Measurements from ENCODE around the gene NOS3. TPM values are rescaled to one million over a fixed set of nuclear protein-coding genes. Genes with fewer than 3 reads are reported as not detected.
A peak's percentile ranks its signal among the peaks of the same experiment; 100 is the strongest.
"Not testable (repeated sequence)": the region's sequence is repeated elsewhere in the genome, so short reads cannot be mapped to it uniquely, and the experiment has no call there.

NOS3 gene
- polyA plus RNA-seq, 6 donors from 2014 or later, result 0.29 to 2.8 (median 1.3) TPM

DNA sequence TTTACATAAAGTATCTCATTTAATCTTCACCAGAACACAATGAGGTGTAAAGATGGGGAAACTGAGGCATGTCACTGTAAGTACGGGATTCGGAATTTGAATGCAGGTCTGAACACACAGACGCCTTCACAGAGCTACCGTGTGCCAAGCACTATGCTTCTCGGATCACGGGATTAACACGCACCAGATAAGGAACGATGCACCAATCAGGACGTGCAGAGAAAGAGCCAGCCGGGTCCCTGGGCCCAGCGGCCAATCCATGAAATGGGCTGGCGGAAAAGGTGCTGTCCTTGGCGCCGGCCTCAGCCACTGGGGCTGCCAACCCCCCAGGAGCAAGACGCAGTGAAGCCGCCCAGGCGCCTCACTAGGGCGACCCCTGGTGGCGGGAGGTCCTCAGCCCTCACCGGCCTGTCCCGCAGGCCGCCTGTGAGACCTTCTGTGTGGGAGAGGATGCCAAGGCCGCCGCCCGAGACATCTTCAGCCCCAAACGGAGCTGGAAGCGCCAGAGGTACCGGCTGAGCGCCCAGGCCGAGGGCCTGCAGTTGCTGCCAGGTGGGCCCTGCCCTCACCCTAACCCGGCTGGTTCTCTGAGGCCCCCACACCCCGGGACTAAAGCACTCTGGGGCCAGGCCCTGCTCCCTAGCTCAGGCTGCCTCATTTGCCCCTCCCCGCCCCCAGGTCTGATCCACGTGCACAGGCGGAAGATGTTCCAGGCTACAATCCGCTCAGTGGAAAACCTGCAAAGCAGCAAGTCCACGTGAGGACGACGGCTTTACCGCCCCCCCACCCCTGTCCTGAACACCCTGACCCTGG lies 17.9 kb downstream of the NOS3 start:
- peak; percentile 23 to 38 for ATAC-seq (ENCODE audit: low read depth in 2 of 2)
- Mint-ChIP-seq H3K4me1 (peaks cover 19 to 26% (median 22%) of the 10 kb centered on the region in 3 donors), H3K27ac (peak overlapping the region in 3 of 6 donors; percentile 27 to 69 (median 56)), H3K9me3 (no peaks in the 10 kb centered on the region), H3K27me3 (peaks cover 7 to 62% (median 28%) of the 10 kb centered on the region in 3 donors), H3K36me3 (no peaks in the 10 kb centered on the region), H3K4me3 (peak overlapping the region; percentile 31 to 87 (median 75))
- peak; percentile 69 for DNase-seq

DNA sequence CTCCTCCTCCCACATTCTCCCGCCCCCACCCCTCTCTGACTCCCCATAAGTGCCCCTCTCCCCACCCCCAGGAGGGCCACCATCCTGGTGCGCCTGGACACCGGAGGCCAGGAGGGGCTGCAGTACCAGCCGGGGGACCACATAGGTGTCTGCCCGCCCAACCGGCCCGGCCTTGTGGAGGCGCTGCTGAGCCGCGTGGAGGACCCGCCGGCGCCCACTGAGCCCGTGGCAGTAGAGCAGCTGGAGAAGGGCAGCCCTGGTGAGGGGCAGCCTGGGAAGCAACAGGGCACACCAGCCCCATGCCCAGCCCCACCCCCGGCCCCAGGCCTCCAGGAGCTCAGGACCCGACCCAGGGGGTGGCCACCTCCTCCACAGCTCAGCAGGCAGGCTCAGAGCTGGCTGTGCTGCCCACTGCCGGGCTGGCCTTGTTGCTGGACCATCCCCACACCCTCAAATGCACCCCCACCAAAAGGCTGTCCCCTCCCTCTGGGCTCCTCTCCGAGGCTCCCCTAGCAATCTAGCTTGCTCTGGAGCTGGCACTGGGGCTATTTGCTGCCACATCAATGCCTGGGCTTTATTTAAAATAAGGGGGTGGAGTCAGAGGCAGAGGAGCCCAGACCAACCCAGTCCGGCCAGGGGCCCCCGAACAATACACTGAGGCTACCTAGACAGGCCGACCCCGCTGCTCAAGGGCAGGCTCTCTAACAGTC lies 18.7 kb downstream of the NOS3 start:
- no peak for ATAC-seq (ENCODE audit: low read depth in 2 of 2)
- peaks cover 4 to 65% (median 31%) of the 10 kb centered on the region in 3 donors for H3K27me3 Mint-ChIP-seq
- H3K9me3 Mint-ChIP-seq, result no peaks in the 10 kb centered on the region
- peak overlapping the region in 1 of 6 donors; percentile 24 for H3K27ac Mint-ChIP-seq
- H3K4me3 Mint-ChIP-seq, result peak overlapping the region in 2 of 8 donors; percentile 15 to 16
- peaks cover 25 to 34% (median 28%) of the 10 kb centered on the region in 3 donors for H3K4me1 Mint-ChIP-seq
- H3K36me3 Mint-ChIP-seq, result no peaks in the 10 kb centered on the region
- no peak for DNase-seq

DNA sequence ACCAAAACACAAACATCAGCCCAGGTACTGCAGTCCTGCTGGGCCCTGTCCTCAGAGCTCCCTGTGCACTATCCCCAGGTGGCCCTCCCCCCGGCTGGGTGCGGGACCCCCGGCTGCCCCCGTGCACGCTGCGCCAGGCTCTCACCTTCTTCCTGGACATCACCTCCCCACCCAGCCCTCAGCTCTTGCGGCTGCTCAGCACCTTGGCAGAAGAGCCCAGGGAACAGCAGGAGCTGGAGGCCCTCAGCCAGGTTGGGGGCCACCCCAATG lies 19.2 kb downstream of the NOS3 start:
- peak overlapping the region in 1 of 6 donors; percentile 97 for H3K27ac Mint-ChIP-seq
- peaks cover 0 to 64% (median 30%) of the 10 kb centered on the region in 3 donors for H3K27me3 Mint-ChIP-seq
- H3K9me3 Mint-ChIP-seq, result no peaks in the 10 kb centered on the region
- DNase-seq, result no peak
- peaks cover 26 to 39% (median 33%) of the 10 kb centered on the region in 3 donors for H3K4me1 Mint-ChIP-seq
- H3K4me3 Mint-ChIP-seq, result no peak overlapping the region
- no peaks in the 10 kb centered on the region for H3K36me3 Mint-ChIP-seq
- no peak for ATAC-seq (ENCODE audit: low read depth in 2 of 2)

DNA sequence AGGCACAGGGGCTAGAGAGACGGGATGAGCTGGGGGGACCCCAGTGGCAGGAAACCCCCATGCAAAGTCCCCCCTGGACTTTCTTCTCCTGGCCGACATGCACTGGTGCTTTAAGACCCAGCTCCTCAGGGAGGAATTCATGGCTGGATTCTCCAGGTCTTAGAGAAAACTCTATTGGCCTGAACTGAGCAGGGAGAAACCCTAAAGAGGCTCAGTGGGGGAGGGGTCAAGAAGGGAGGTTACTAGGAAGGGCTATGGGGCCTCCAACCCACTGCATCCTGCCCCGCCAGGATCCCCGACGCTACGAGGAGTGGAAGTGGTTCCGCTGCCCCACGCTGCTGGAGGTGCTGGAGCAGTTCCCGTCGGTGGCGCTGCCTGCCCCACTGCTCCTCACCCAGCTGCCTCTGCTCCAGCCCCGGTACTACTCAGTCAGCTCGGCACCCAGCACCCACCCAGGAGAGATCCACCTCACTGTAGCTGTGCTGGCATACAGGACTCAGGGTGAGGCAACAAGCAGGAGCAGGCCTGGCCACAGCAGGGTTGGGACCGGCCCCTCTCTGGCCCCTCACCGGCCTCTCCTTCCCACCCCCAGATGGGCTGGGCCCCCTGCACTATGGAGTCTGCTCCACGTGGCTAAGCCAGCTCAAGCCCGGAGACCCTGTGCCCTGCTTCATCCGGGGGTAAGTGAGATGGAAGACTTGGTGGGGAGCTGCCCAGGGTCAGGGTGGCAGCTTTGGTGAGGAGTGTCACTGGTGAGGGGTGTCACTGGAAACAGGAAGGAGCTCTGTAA lies 19.7 kb downstream of the NOS3 start:
- Mint-ChIP-seq H3K4me1 (peaks cover 32 to 44% (median 38%) of the 10 kb centered on the region in 3 donors), H3K27me3 (peaks cover 0 to 69% (median 34%) of the 10 kb centered on the region in 3 donors), H3K4me3 (peak overlapping the region in 2 of 8 donors; percentile 15 to 55), H3K9me3 (no peaks in the 10 kb centered on the region), H3K36me3 (no peaks in the 10 kb centered on the region), H3K27ac (peak overlapping the region in 5 of 6 donors; percentile 28 to 97 (median 69))
- ATAC-seq (ENCODE audit: low read depth in 2 of 2), result no peak
- no peak for DNase-seq

DNA sequence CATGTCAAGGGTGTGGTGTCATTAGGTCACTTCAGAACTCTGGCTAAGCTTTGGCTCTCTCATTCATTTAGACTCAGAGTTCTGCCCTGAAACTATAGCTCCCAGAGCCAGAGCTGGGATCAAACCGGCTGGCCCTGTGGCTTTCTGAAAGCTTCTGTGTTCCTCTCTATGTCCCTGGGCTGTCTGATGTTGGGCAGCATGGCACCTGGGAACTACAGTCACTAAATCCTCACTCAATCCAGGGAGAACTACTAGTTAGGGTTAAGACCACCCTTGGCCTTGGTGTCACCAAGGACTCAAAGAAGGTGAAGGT lies 20.2 kb downstream of the NOS3 start:
- H3K4me1 Mint-ChIP-seq, result peaks cover 34 to 47% (median 40%) of the 10 kb centered on the region in 3 donors
- peak overlapping the region; percentile 28 to 97 (median 56) for H3K27ac Mint-ChIP-seq

DNA sequence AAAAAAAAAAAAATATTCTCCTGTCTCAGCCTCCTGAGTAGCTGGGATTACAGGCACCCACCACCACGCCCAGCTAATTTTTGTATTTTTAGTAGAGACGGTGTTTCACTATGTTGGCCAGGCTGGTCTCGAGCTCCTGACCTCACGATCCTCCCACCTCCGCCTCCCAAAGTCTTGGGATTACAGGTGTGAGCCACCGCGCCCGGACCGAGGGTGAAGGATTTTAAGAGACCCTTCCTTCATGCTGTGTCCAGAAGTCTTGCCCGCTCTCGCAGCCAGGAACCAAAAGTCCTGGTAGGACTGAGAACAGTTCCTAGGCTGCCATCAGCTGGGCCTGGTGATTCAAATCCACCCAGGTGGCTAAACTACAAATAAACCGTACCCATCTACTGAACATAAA lies 20.8 kb downstream of the NOS3 start:
- H3K27ac Mint-ChIP-seq, result peak overlapping the region; percentile 66 to 98 (median 94)
- not testable (repeated sequence) for ATAC-seq (ENCODE audit: low read depth in 2 of 2); H3K36me3 Mint-ChIP-seq; DNase-seq; H3K9me3 Mint-ChIP-seq
- H3K4me3 Mint-ChIP-seq, result peak overlapping the region in 2 of 8 donors; percentile 73 to 96
- peaks cover 39 to 47% (median 40%) of the 10 kb centered on the region in 3 donors for H3K4me1 Mint-ChIP-seq
- peaks cover 0 to 77% (median 31%) of the 10 kb centered on the region in 3 donors for H3K27me3 Mint-ChIP-seq

More for the DNA sequence above, 20.2 kb downstream of the NOS3 start:
- DNase-seq (no peak), ATAC-seq (ENCODE audit: low read depth in 2 of 2) (no peak)
- Mint-ChIP-seq H3K36me3 (no peaks in the 10 kb centered on the region), H3K4me3 (peak overlapping the region in 2 of 8 donors; percentile 1 to 15), H3K9me3 (no peaks in the 10 kb centered on the region), H3K27me3 (peaks cover 0 to 72% (median 31%) of the 10 kb centered on the region in 3 donors)

DNA sequence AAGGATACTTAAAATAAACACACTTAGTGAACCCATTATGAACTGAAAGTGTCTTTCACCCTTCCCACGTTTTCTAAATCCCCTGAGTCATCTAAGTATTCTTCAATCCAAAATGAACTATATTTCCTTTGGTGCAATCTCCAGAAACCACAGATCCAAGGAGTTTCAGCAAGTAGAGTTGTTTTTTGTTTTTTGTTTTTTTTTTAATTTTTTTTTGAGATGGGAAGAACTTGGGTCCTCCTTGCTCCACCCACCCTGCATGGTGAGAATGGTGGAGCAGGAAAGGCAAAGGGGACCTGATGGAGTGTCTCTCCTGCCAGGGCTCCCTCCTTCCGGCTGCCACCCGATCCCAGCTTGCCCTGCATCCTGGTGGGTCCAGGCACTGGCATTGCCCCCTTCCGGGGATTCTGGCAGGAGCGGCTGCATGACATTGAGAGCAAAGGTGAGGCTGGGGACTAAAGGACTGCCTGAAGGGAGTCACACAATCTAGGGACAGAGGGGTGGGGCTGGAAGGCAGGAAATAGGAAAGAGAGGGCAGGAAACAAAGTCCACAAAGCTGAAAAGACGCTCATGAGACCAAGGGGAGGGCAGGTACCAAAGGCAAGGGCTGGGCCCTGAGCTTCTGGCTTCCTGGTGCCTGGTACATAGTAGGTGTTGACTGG lies 21.3 kb downstream of the NOS3 start:
- Mint-ChIP-seq H3K27me3 (peaks cover 0 to 76% (median 31%) of the 10 kb centered on the region in 3 donors), H3K4me1 (peaks cover 39 to 47% (median 40%) of the 10 kb centered on the region in 3 donors), H3K27ac (peak overlapping the region; percentile 93 to 98 (median 95)), H3K4me3 (peak overlapping the region in 7 of 8 donors; percentile 4 to 96 (median 53)), H3K9me3 (no peaks in the 10 kb centered on the region), H3K36me3 (no peaks in the 10 kb centered on the region)
- DNase-seq (no peak), ATAC-seq (ENCODE audit: low read depth in 2 of 2) (no peak)

DNA sequence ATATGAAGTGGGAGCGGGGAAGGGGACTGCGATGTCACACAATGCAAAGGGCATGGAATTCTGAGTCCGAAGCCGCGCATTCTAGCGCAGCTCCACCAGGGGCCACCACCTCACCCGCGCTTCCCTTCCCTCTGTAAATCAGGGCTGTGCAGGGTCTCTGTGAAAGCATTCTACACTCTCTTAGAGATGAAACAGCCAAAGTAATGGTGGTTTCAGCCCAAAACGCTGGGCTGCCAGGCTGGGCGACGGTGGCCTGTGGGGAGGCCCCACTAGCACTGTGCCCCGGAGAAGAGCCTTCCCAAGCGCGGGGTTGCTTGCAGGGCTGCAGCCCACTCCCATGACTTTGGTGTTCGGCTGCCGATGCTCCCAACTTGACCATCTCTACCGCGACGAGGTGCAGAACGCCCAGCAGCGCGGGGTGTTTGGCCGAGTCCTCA lies 22.1 kb downstream of the NOS3 start:
- no peaks in the 10 kb centered on the region for H3K9me3 Mint-ChIP-seq
- DNase-seq, result peak; percentile 25
- peaks cover 2 to 69% (median 31%) of the 10 kb centered on the region in 3 donors for H3K27me3 Mint-ChIP-seq
- ATAC-seq (ENCODE audit: low read depth in 2 of 2), result peak; percentile 16 to 18
- H3K4me1 Mint-ChIP-seq, result peaks cover 42 to 54% (median 45%) of the 10 kb centered on the region in 3 donors
- peak overlapping the region in 7 of 8 donors; percentile 53 to 96 (median 81) for H3K4me3 Mint-ChIP-seq
- H3K36me3 Mint-ChIP-seq, result no peaks in the 10 kb centered on the region
- peak overlapping the region; percentile 93 to 98 (median 96) for H3K27ac Mint-ChIP-seq

DNA sequence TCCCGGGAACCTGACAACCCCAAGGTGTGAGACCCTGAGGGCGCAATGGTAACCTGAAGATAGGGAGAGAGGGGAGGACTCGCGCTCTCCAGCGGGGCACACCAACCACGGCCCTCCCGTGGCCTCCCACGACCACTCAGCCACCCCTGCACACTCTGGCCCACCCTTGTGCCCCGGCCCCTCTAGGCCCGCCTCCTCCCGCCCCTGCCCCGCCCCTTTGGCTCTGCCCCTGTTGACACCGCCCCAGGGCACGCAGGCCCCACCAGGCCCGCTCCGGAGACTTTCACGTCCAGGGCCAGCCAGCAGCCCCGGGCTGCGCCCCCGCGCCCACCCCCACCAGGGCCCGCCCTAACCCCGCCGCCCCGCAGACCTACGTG lies 22.5 kb downstream of the NOS3 start:
- H3K27ac Mint-ChIP-seq, result peak overlapping the region; percentile 93 to 100 (median 98)
- H3K4me3 Mint-ChIP-seq, result peak overlapping the region; percentile 85 to 98 (median 96)
- peaks cover 6 to 69% (median 31%) of the 10 kb centered on the region in 3 donors for H3K27me3 Mint-ChIP-seq
- H3K4me1 Mint-ChIP-seq, result peaks cover 44 to 54% (median 45%) of the 10 kb centered on the region in 3 donors
- ATAC-seq (ENCODE audit: low read depth in 2 of 2), result no peak
- DNase-seq, result no peak
- no peaks in the 10 kb centered on the region for H3K9me3 Mint-ChIP-seq
- H3K36me3 Mint-ChIP-seq, result no peaks in the 10 kb centered on the region

DNA sequence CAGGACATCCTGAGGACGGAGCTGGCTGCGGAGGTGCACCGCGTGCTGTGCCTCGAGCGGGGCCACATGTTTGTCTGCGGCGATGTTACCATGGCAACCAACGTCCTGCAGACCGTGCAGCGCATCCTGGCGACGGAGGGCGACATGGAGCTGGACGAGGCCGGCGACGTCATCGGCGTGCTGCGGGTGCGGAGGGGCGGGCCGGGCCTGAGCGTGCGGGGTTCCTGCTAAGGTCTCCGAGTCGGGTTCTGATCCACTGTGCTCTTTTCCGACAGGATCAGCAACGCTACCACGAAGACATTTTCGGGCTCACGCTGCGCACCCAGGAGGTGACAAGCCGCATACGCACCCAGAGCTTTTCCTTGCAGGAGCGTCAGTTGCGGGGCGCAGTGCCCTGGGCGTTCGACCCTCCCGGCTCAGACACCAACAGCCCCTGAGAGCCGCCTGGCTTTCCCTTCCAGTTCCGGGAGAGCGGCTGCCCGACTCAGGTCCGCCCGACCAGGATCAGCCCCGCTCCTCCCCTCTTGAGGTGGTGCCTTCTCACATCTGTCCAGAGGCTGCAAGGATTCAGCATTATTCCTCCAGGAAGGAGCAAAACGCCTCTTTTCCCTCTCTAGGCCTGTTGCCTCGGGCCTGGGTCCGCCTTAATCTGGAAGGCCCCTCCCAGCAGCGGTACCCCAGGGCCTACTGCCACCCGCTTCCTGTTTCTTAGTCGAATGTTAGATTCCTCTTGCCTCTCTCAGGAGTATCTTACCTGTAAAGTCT lies 23.1 kb downstream of the NOS3 start:
- DNase-seq (peak; percentile 89), ATAC-seq (ENCODE audit: low read depth in 2 of 2) (peak; percentile 67 to 71)
- Mint-ChIP-seq H3K9me3 (no peaks in the 10 kb centered on the region), H3K36me3 (no peaks in the 10 kb centered on the region), H3K4me1 (peaks cover 46 to 56% (median 48%) of the 10 kb centered on the region in 3 donors), H3K27ac (peak overlapping the region; percentile 94 to 100 (median 98)), H3K4me3 (peak overlapping the region; percentile 85 to 98 (median 96)), H3K27me3 (peaks cover 9 to 69% (median 34%) of the 10 kb centered on the region in 3 donors)

DNA sequence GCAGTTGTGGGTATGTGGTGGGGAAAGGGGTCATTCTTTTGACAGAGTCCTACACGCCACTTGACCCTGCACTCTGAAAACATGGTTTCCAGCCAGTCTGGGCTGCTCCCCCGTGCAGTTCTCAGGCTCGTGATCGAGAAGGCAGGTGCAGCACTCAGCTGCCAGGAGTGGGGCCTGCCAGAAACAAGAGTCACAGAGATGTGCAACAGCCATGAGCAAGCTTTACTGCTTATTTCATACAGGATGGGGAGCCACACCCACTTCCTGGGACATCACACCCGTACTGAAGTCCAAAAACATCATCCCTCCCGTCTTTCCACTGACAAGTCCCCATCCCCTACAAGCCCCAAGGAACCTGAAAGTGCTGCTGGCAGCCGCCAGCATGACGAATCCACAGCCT lies 24.1 kb downstream of the NOS3 start:
- Mint-ChIP-seq H3K4me1 (peaks cover 52 to 64% (median 54%) of the 10 kb centered on the region in 3 donors), H3K27me3 (peaks cover 19 to 71% (median 35%) of the 10 kb centered on the region in 3 donors), H3K27ac (peak overlapping the region; percentile 91 to 100 (median 96)), H3K36me3 (no peaks in the 10 kb centered on the region), H3K4me3 (peak overlapping the region; percentile 78 to 98 (median 96)), H3K9me3 (no peaks in the 10 kb centered on the region)
- no peak for DNase-seq
- no peak for ATAC-seq (ENCODE audit: low read depth in 2 of 2)

DNA sequence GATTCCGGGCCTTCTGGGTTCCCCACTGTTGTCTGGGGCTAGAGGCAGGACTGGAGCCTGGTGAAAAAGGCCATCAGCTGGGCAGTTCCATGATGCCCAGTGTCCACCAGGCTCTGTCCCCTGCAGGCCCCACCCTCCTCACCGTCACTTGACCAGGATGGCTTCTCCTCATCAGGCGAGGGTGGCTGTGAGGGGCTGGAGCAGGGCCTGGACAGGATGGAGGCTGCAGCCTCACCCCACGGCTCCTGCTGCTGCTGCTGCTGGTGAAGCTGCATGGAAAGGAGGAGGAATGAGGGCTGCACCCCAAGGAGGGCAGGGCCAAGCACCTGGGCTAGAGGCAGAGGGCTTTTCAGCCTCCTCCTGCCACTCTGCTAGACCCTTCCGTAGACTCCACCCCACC lies 25.1 kb downstream of the NOS3 start:
- Mint-ChIP-seq H3K4me3 (peak overlapping the region in 4 of 8 donors; percentile 22 to 61 (median 49)), H3K4me1 (peaks cover 49 to 58% (median 52%) of the 10 kb centered on the region in 3 donors), H3K9me3 (no peaks in the 10 kb centered on the region), H3K27ac (peak overlapping the region; percentile 27 to 97 (median 92)), H3K27me3 (peaks cover 29 to 71% (median 36%) of the 10 kb centered on the region in 3 donors), H3K36me3 (no peaks in the 10 kb centered on the region)
- no peak for DNase-seq
- ATAC-seq (ENCODE audit: low read depth in 2 of 2), result no peak

All from naive B cell (primary cell).